Lower leg skin (tissue), 4 donors: ENCODE results near the gene LRRC72. TPM values are rescaled to one million over a fixed set of nuclear protein-coding genes. Genes with fewer than 3 reads are reported as not detected.
"Not testable (repeated sequence)": the region's sequence is repeated elsewhere in the genome, so short reads cannot be mapped to it uniquely, and the experiment has no call there.

Experiments used
- DNase-seq, 2 donors: peaks; one replicate each; pipeline ENCODE4 v3.0.0-alpha.2; 2019; ENCODE audit warnings: low spot score in 2 of 2
- H3K4me3 ChIP-seq: fragments of 200-600 bp; sonication (generic); 2 replicates; pipeline ENCODE4 v1.5.1; 2017; ENCODE audit warnings: mild to moderate bottlenecking, low read depth; ENCODE audit not compliant: poor library complexity, severe bottlenecking
- POLR2A ChIP-seq, 2 donors: fragments of 450-650 bp; IDR thresholded peaks; one replicate each; pipeline ENCODE4 v1.6.1; 2016 to 2017; ENCODE audit warnings: antibody characterized with exemption in 2 of 2, mild to moderate bottlenecking in 1 of 2, moderate library complexity in 1 of 2
- WGBS, 2 donors: methylation state at CpG; one replicate each; pipeline ENCODE4 v1.1.5; 2018; 5-methylcytosine and 5-hydroxymethylcytosine counted together
- intact Hi-C: fragments of 100-400 bp; cut with DNase I; formaldehyde crosslinking; loops from one replicate; pipeline ENCODE4 v1.15.0; 2023; ENCODE audit warnings: low total_unique reads
- total RNA-seq, 4 donors: library from RNA; depleted of rRNA; stranded (reverse); fragments of >200 nt; gene quantifications; one replicate each; pipeline ENCODE4 v1.1.0, GENCODE V29; 2016
- TF ChIP-seq, protein P1 (sequence below), 3 donors: fragments of 450-650 bp; IDR thresholded peaks; one replicate each; pipeline ENCODE4 v1.5.1; 2016; ENCODE audit warnings: antibody characterized with exemption in 3 of 3, mild to moderate bottlenecking in 3 of 3, moderate library complexity in 2 of 3

The LRRC72 gene
- total RNA-seq, 4 donors from 2014 or later, result not detected

DNA sequence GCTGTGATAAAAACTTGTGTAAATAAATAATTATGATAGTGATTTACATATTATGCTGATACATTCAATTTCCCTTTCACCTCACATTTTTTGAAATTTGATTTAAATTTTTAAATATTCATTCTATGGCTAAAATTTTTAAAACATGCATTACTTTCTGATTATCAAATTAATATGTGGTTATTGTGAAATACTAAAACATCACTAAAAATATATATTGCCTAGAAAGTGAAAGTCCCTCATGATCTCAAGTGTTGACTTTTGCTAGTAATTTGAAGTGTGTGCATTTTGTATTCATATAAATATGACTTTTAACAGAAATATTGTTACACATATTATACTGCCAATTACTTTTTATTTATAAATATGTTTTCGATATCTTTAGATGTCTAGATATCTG lies 3.1 kb downstream of the LRRC72 start:
- WGBS, 2 donors, result 90 to 96% methylated on average over 1 of the region's 1 CpG
- intact Hi-C loops, result no loop called here
- H3K4me3 ChIP-seq, result no peak overlapping the region
- DNase-seq, result no peak
- TF ChIP-seq, protein P1, sequence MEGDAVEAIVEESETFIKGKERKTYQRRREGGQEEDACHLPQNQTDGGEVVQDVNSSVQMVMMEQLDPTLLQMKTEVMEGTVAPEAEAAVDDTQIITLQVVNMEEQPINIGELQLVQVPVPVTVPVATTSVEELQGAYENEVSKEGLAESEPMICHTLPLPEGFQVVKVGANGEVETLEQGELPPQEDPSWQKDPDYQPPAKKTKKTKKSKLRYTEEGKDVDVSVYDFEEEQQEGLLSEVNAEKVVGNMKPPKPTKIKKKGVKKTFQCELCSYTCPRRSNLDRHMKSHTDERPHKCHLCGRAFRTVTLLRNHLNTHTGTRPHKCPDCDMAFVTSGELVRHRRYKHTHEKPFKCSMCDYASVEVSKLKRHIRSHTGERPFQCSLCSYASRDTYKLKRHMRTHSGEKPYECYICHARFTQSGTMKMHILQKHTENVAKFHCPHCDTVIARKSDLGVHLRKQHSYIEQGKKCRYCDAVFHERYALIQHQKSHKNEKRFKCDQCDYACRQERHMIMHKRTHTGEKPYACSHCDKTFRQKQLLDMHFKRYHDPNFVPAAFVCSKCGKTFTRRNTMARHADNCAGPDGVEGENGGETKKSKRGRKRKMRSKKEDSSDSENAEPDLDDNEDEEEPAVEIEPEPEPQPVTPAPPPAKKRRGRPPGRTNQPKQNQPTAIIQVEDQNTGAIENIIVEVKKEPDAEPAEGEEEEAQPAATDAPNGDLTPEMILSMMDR (IDR thresholded peaks at IDR 0.05), result no peak
- no peak for TF ChIP-seq POLR2A (IDR thresholded peaks at IDR 0.05)

DNA sequence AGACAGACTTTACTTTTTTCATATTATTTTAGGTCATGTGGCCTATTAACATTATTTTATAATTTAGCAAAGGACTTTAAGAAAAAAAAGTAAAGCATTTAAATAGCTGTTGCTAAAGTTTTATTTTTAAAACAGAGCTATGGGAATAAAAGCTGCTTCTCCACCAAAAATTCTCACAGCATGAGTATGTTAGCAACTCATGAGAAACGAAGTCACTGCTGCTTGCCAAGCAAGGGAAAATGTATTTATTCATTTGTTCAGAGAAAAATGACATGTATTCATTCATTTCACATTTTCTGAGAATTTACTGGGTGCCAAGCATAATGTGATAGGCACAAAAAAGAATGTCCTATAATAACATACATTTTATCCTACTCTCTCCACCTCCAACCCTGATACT lies 5.1 kb downstream of the LRRC72 start:
- intact Hi-C loops, result no loop called here
- no peak for DNase-seq
- 22 to 27% methylated on average over 1 of the region's 1 CpG for WGBS, 2 donors
- TF ChIP-seq POLR2A (IDR thresholded peaks at IDR 0.05), result no peak
- TF ChIP-seq, protein P1 (IDR thresholded peaks at IDR 0.05), result no peak
- H3K4me3 ChIP-seq, result no peak overlapping the region

DNA sequence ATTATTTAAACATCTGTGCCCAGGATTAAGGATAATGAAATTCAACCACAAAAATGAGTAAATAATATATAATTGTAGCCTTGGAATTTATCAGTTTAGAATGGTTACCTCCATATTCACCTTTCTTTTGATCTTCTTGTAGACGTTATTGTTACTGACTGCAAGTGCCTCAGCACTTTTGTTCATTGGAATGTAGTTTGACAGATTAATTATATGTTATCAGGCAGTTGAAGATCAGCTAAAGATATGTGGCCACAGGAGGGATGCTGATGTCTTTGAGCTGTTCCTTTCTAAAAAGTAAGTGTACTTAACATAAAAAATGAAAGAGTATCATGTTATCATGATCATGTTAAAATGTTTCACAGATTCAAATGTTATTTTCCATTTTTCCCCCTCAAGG lies 5.6 kb downstream of the LRRC72 start:
- H3K4me3 ChIP-seq, result no peak overlapping the region
- TF ChIP-seq, protein P1 (IDR thresholded peaks at IDR 0.05), result no peak
- TF ChIP-seq POLR2A (IDR thresholded peaks at IDR 0.05), result no peak
- intact Hi-C loops, result no loop called here
- WGBS, 2 donors, result 31 to 32% methylated on average over 1 of the region's 1 CpG
- no peak for DNase-seq

DNA sequence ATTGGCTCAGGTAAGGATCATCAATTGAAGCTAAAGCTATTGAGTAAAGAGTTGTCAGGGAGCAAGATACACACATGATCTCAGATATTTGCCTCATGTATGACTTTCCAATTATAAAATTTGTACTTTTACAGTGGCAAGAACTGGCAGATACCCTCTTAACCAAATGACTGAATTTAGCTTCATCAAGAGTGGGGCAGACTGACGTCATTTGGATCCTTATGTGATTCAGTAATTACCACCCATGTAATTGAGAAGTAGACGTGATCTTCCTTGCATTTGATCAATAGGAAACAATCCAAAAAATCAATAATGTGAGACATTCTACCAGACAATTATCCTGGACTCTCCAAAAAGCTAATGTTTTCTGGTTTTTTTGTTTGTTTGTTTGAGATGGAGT lies 8.9 kb downstream of the LRRC72 start:
- no peak for DNase-seq
- 79 to 81% methylated on average over 2 of the region's 2 CpGs for WGBS, 2 donors
- intact Hi-C loops, result no loop called here
- no peak overlapping the region for H3K4me3 ChIP-seq
- no peak for TF ChIP-seq POLR2A (IDR thresholded peaks at IDR 0.05)
- TF ChIP-seq, protein P1 (IDR thresholded peaks at IDR 0.05), result no peak

DNA sequence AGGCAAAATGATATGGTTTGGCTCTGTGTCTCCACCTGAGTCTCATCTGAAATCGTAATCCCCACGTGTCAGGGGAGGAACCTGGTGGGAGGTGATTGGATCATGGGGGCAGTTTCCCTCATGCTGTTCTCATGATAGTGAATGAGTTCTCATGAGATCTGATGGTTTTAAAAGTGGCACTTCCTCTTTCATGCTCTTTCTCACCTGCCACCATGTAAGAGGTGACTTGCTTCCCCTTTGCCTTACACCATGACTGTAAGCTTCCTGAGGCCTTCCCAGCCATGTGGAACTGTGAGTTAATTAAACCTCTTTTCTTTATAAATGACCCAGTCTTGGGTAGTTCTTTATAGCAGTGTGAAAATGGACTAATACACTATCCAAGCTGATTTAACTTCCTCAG lies 13.9 kb downstream of the LRRC72 start:
- WGBS, 2 donors, result 91 to 93% methylated on average over 2 of the region's 2 CpGs
- intact Hi-C loops, H3K4me3 ChIP-seq, DNase-seq: not testable (repeated sequence)

DNA sequence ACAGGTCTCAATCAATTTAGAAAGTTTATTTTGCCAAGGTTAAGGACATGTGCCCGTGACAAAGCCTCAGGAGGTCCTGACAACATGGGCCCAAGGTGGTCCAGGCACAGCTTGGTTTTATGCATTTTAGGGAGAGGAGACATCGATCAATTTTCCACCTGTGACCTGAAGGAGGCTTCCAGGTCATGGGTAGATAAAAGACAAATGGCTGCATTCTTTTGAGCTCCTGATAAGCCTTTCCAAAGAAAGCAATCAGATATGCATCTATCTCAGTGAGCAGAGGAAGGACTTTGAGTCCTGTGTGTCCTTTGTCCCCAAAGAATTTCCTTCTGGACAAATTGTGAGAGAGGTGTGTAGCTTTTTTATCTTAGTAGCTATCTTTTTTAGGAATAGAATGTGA lies 15.8 kb downstream of the LRRC72 start:
- 79 to 91% methylated on average over 2 of the region's 2 CpGs for WGBS, 2 donors
- intact Hi-C loops, result no loop called here
- DNase-seq, result no peak
- TF ChIP-seq, protein P1 (IDR thresholded peaks at IDR 0.05), result no peak
- TF ChIP-seq POLR2A (IDR thresholded peaks at IDR 0.05), result no peak
- H3K4me3 ChIP-seq, result no peak overlapping the region
